SU-DHL-6 (cell line): ENCODE measurements around the gene MS4A10.

Experiments
- H2AFZ ChIP-seq: fragments of 200-600 bp; sonication (generic); 2 replicates; pipeline ENCODE4 v1.6.1; 2014; ENCODE audit warnings: low read depth, mild to moderate bottlenecking, moderate library complexity, mixed read lengths, antibody characterized with exemption, low read length; ENCODE audit not compliant: severe bottlenecking
- H3F3A ChIP-seq: fragments of 200-600 bp; shearing (Covaris generic); 2 replicates; pipeline ENCODE4 v1.6.0; 2016; ENCODE audit warnings: antibody characterized with exemption, mild to moderate bottlenecking; ENCODE audit not compliant: insufficient read depth
- H3K27ac ChIP-seq: fragments of 200-600 bp; sonication (generic); 2 replicates; pipeline ENCODE4 v1.5.1; 2016; ENCODE audit warnings: low read depth, mild to moderate bottlenecking, low read length, moderate library complexity, mixed read lengths
- H3K27me3 ChIP-seq: fragments of 200-600 bp; sonication (generic), shearing (Covaris generic); 2 replicates; pipeline ENCODE4 v1.6.0; 2014; ENCODE audit warnings: mild to moderate bottlenecking, low read length
- H3K36me3 ChIP-seq: fragments of 200-600 bp; sonication (generic); 2 replicates; pipeline ENCODE4 v1.6.1; 2014; ENCODE audit warnings: mild to moderate bottlenecking, low read length, mixed read lengths
- H3K4me2 ChIP-seq: fragments of 300-600, 200-600 bp; shearing (Covaris generic), sonication (generic); 2 replicates; pipeline ENCODE4 v1.6.0; 2014; ENCODE audit warnings: low read length, low read depth, mild to moderate bottlenecking; ENCODE audit not compliant: poor library complexity, severe bottlenecking
- H3K4me3 ChIP-seq: fragments of 200-600 bp; sonication (generic); 2 replicates; pipeline ENCODE4 v1.5.1; 2014; ENCODE audit warnings: antibody characterized with exemption, low read length, mild to moderate bottlenecking, mixed read lengths; ENCODE audit not compliant: insufficient read depth, poor library complexity, severe bottlenecking
- H3K79me2 ChIP-seq: fragments of 200-600 bp; sonication (generic); 2 replicates; pipeline ENCODE4 v1.6.1; 2014; ENCODE audit warnings: mild to moderate bottlenecking, low read length, moderate library complexity; ENCODE audit not compliant: insufficient read depth
- H3K9ac ChIP-seq: fragments of 200-600 bp; sonication (generic); 2 replicates; pipeline ENCODE4 v1.7.0; 2014; ENCODE audit warnings: mild to moderate bottlenecking, low read length
- H3K9me2 ChIP-seq: fragments of 200-600 bp; sonication (generic); replicated peaks from 2 replicates; pipeline ENCODE4 v1.6.1; 2014; ENCODE audit warnings: low read length; ENCODE audit not compliant: insufficient read depth
- H3K9me3 ChIP-seq: fragments of 200-600 bp; sonication (generic); 2 replicates; pipeline ENCODE4 v1.6.1; 2014; ENCODE audit warnings: low read length, mixed read lengths; ENCODE audit not compliant: insufficient read depth
- H4K20me1 ChIP-seq: fragments of 200-600 bp; sonication (generic); 2 replicates; pipeline ENCODE4 v1.6.1; 2014; ENCODE audit warnings: low read depth, mild to moderate bottlenecking, antibody characterized with exemption, low read length, moderate library complexity, mixed read lengths
- EZH2phosphoT487 ChIP-seq: fragments of 200-600 bp; sonication (generic), shearing (Covaris generic); conservative IDR thresholded peaks from 2 replicates; pipeline ENCODE4 v1.6.1; 2018; ENCODE audit warnings: mild to moderate bottlenecking, antibody characterized with exemption, low read length, moderate library complexity, mixed read lengths
- TF ChIP-seq, protein P1 (sequence below): fragments of 200-600 bp; sonication (generic); IDR thresholded peaks from one replicate; pipeline ENCODE4 v1.5.1; 2017; ENCODE audit warnings: antibody characterized with exemption, mild to moderate bottlenecking, low read length, moderate library complexity; ENCODE audit not compliant: insufficient read depth, poor library complexity, severe bottlenecking

Gene MS4A10

GRCh38 chr11:60747359-60747873 is 37.7 kb upstream of the MS4A10 start:
- no peaks in the 10 kb centered on the region for H3K9me2 ChIP-seq
- H3K4me2 ChIP-seq, result no peak overlapping the region
- H3K4me3 ChIP-seq, result no peak overlapping the region
- 0 out of 2 replicates have a peak, but pooled peaks cover 2% of the 10 kb centered on the region for H3K27me3 ChIP-seq
- H3F3A ChIP-seq, result no peaks in the 10 kb centered on the region
- H4K20me1 ChIP-seq, result no peaks in the 10 kb centered on the region
- H3K79me2 ChIP-seq, result no peaks in the 10 kb centered on the region
- TF ChIP-seq, protein P1, sequence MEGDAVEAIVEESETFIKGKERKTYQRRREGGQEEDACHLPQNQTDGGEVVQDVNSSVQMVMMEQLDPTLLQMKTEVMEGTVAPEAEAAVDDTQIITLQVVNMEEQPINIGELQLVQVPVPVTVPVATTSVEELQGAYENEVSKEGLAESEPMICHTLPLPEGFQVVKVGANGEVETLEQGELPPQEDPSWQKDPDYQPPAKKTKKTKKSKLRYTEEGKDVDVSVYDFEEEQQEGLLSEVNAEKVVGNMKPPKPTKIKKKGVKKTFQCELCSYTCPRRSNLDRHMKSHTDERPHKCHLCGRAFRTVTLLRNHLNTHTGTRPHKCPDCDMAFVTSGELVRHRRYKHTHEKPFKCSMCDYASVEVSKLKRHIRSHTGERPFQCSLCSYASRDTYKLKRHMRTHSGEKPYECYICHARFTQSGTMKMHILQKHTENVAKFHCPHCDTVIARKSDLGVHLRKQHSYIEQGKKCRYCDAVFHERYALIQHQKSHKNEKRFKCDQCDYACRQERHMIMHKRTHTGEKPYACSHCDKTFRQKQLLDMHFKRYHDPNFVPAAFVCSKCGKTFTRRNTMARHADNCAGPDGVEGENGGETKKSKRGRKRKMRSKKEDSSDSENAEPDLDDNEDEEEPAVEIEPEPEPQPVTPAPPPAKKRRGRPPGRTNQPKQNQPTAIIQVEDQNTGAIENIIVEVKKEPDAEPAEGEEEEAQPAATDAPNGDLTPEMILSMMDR, result no peak
- TF ChIP-seq EZH2phosphoT487, result no peak
- no peaks in the 10 kb centered on the region for H3K36me3 ChIP-seq
- no peaks in the 10 kb centered on the region for H3K9me3 ChIP-seq
- H3K9ac ChIP-seq, result no peak overlapping the region
- no peak overlapping the region for H3K27ac ChIP-seq
- no peak overlapping the region for H2AFZ ChIP-seq

- H3K27ac ChIP-seq, result no peak overlapping the region
- TF ChIP-seq, protein P1, result no peak
- TF ChIP-seq EZH2phosphoT487, result no peak
- H3K79me2 ChIP-seq, result no peaks in the 10 kb centered on the region
- no peaks in the 10 kb centered on the region for H4K20me1 ChIP-seq
- no peaks in the 10 kb centered on the region for H3K9me2 ChIP-seq
- H2AFZ ChIP-seq, result no peak overlapping the region
- H3F3A ChIP-seq, result no peaks in the 10 kb centered on the region
- H3K9me3 ChIP-seq, result no peaks in the 10 kb centered on the region
- H3K36me3 ChIP-seq, result no peaks in the 10 kb centered on the region
- no peak overlapping the region for H3K9ac ChIP-seq
- 0 out of 2 replicates have a peak, but pooled peaks cover 2% of the 10 kb centered on the region for H3K27me3 ChIP-seq
- no peak overlapping the region for H3K4me3 ChIP-seq
- H3K4me2 ChIP-seq, result no peak overlapping the region
These were observed 36.9 kb upstream of the MS4A10 start for GRCh38 chr11:60748225-60748624.

DNA sequence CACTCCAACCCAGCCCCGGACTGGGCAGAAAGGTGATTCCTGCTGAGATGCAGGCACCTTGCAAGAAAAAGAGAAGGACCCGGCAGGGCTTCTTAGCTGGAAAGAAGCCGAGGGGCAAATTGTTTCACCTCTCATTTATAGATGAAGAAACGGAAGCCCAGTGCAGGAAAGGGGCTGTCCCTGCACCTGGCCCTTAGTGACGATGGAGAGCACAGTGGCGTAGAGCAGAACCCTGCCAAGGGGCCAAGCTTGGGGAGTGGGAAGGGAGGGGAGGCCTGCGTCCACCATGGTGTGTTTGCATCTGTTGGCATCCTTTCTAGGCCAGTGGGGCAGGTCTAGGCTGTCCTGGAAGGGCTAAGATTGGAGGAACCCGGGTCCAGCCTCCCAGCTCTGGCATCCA is 36.3 kb upstream of the MS4A10 start:
- H3K9me2 ChIP-seq, result no peaks in the 10 kb centered on the region
- no peak overlapping the region for H2AFZ ChIP-seq
- no peak overlapping the region for H3K4me2 ChIP-seq
- no peak overlapping the region for H3K9ac ChIP-seq
- H3K4me3 ChIP-seq, result no peak overlapping the region
- no peak for TF ChIP-seq EZH2phosphoT487
- TF ChIP-seq, protein P1, result no peak
- H3K9me3 ChIP-seq, result no peaks in the 10 kb centered on the region
- 0 out of 2 replicates have a peak, but pooled peaks cover 2% of the 10 kb centered on the region for H3K27me3 ChIP-seq
- H4K20me1 ChIP-seq, result no peaks in the 10 kb centered on the region
- H3F3A ChIP-seq, result no peaks in the 10 kb centered on the region
- no peaks in the 10 kb centered on the region for H3K36me3 ChIP-seq
- H3K27ac ChIP-seq, result no peak overlapping the region
- no peaks in the 10 kb centered on the region for H3K79me2 ChIP-seq
